Effector CD8-positive, alpha-beta T cell (primary cell): ENCODE measurements around the gene SUN5.

Experiments used
- DNase-seq: peaks from one replicate; lab custom pipeline; 2025; lab: John Stamatoyannopoulos, UW

SUN5 gene

DNA sequence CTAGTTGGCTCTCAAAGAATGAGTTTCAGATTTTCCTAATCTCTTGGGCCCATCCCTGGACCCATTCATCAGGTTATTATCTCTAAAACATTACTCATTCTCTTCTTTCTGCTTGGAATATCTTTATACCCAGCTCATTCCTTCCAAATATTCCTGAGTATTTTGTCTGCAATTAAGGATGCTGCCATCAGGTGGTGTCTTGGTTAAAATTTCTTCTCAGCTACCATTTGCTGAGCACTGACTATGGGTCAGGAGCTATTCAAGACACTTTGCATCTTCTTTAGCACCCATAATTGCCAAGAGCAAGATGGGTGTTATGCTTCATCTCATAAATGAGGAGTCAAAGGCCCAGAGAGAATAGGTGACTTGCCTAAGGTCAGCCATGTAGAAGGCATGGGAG, 8.4 kb downstream of the SUN5 start:
- no peak for DNase-seq

DNA sequence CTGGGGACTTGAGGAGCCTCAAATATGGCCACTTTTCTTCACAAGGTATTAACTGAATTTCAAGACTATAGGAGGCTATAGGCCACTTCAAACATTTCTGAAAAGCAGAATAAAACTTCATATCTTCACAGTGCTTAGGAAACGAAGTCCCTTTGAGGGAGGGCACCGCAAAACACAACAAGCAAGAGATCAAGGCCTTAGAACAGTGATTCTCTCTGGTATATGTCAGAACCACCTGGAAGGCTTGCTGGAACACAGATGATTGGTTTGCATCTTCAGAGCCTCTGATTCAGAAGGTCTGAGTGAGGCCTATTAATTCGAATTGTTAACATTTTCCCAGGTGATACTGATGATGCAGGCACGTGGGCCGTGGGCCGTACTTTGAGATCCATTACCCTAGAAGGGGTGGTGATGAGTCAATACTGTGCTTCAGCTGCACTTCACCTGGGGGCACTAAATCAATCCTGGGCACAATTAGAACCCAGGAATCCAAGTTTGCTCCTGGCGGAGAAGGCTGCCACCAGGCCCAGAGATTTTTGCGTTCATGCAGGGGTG, 10.7 kb downstream of the SUN5 start:
- DNase-seq: no peak

DNA sequence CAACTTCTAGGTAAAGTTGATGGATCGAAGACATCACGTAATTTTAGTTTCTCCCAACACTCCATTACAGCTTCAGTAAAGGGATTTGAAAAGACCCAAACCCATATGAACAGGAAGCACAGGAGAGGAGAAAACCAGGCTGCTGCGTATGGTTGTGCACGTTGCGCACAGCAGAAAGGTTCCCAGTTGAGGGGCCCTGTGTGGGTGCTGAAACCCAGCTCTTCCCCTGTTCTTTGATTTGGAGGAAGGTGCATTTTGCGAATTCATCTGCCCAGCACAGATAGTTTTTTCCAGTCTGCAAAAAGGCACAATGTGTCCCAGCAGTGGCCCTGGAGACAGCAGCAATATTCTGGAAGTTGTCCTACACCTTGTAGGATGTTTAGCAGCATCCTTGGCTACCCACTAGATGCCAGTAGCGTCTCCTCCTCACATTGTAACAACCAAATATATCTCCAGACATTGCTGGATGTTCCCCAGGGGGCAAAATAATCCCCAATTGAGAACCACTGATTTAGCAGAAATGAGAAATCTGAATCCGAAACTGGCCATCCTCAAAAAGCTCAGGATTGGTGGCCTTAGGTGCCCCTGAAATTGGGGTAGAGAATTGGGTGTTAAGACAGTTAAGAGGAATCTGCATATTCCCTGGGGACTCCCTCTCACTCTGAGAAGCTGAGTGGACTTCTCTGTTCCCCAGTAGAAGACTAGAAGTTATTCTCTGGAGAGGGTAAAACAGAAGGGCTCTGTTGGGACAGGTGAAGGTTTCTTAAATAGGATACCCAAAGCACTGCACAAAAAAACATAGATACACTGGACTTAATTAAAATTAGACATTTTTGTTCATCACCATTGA, 12.2 kb downstream of the SUN5 start:
- DNase-seq: no peak

DNA sequence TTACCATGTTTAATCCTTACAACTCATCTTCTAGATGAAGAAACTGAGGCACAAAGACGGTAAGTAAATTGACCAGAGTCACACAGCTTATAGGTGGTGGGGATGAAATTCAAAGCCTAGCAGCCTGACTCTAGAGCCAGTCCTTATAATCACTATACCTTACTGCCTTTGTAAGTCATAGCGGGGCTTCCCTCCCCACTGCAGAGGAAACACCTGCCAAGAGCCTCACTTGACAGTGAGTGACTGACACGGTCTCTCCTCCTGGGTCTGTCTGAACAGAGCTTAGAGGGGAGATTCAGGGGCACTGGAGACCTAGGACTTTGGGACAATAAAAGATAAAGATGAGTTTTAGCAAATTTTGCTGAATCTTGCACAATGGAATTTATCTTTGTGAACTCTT, 12.8 kb downstream of the SUN5 start:
- no peak for DNase-seq

DNA sequence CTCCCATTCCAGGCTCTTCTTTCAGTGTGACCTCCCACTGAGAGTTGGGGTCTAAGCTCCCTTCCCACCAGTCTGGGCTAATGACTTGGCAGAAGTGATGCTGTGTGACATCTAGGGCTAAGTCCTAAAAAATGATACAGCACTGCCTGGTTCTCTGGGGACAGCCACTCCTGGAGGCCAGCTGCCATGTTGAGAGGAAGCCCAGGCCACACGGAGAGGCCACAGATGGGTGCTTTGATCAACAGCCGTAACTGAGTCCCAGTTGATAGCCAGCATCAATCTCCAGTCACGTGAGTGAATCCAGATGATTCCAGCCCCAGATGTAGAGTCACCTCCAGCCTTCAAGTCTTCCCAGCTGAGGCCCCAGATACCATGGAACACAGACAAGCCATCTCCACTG, 13.8 kb downstream of the SUN5 start:
- no peak for DNase-seq

DNA sequence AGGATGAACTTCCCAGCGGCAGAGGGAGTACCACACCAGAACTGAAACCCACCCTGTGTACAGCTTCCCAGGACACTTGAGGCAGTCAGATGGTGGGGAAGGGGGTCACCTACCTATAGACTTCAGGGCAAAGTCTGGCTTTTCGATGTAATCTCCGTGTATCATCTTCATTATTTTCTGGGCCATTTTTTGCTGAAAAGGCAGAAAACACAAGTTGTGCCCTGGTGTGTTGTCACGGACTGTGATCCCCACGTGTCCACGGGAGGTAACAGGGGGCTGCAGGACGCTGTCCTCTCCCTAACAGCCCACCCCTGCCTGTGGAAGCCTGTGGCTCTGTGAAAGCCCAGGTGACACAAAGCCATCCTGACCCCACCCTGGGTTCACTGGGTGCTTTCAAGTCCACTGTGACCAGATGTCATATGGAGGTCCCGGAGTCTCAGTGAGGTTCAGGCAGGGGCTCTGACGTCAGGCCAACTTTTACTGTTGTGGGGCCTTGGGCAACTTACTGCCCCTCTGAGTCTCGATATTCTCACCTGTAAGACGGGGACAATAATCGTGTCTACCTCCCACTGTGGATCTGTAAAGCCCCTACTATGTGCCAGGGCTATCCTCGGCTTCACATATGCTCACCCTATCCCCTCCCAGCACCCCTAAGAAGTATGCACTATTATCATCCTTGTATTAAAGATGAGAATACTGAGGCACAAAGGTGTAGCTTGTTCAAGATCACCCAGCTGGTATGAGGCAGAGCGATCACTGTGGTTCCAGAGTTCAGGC, 14.5 kb downstream of the SUN5 start:
- no peak for DNase-seq

DNA sequence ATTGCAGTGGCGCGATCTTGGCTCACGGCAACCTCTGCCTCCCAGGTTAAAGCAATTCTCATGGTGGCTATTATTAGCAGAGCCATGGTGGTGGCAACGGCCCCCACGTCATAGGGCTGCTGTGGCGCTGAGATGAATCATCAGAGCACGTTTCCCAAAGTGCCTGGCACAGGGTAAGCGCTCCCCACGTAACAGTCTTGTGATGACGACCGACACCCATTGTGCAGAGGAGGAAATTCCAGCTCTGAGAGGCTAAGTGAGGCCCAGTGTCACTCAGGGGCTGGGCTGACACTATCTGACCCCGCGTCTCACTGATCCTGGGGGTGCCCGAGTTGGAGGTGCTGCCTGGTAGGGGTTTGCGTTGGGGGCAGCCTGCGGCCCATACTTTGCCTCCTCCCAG, 16.2 kb downstream of the SUN5 start:
- no peak for DNase-seq

DNA sequence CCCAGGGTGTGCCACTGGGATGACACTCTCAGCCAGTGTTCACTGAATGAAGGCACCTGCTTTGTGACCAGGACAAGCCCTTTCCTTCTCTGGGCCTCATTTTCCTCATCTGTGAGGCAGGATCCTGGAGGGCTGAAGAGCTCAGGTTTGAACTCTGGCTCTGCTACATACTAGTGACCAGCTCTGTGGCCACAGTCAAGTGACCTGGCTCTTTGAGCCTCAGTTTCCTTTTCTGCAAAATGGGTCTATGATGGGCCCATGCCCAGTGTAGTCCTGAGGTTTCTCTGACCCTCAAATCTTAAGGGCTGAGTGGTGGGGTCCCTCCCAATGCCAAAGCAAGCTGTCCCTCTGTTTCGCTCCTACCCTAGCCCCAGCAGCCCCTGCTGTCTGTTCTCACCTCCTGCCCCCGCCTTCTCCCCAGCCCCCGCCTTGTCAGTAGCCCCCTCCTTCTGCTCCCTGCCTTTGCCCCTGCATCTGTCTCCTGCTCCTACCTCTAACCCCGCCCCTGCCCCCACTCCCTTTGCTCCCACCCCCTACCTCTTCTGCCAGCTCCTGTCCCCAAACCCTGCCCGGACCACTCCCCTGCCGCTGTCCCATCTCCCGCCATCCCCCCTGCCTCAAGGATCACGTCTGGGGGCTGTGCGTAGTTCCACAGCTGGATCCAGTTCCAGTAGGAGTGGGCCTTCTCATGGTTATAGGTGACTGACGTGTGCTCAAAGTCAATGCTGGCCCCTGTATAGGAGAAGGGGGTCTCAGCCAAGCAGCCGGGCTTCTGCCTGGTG, 17.0 kb downstream of the SUN5 start:
- DNase-seq: no peak

DNA sequence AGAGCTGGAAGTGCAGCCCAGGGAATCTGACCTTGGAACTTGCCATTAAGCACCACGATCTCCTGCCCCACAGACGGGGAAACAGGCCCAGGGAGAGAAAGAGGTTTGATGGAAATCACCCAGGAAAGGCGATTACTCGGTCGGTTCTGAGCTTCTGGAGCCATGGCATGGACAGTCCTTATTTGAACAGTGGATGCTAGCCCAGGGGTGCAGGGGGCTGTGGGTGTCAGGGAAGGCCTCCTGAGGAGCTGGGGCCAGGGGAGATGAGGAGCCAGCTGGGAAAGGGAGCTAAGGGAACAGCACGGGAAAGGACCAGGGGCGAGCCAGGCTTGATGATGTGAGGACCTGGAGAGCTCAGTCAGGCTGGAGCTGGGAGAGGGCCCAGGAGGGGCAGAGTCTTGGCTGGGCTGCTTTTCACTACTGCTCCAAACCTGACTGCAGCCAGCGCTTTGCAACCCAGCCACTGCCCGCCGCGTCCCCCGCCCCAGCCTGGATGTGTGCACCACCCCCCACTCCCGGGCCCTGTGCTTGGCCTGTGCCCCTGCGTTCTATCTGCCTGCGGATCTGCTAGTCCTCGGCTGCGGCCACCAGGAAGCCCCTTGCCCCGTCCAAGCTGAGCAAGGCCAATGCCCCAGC, 17.8 kb downstream of the SUN5 start:
- no peak for DNase-seq

DNA sequence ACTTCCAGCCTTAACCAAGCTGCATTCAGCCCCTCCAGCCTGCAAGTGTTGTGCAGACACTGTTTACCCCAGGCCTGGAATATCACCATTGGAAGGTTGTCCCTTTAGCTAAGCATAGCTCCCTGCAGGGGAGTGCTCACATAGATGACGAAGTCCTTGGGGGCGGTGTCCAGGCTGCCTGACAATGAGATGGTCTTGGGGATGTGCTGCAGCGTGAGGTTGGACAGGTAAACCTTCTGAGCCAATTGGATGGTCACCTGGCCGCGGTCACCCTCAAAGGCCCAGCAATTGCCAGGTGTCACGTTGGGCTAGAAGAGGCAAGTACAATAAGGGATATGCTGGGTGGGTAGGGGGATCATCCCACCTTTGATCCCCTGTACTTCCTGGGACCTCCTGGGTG, 18.6 kb downstream of the SUN5 start:
- DNase-seq: no peak

DNA sequence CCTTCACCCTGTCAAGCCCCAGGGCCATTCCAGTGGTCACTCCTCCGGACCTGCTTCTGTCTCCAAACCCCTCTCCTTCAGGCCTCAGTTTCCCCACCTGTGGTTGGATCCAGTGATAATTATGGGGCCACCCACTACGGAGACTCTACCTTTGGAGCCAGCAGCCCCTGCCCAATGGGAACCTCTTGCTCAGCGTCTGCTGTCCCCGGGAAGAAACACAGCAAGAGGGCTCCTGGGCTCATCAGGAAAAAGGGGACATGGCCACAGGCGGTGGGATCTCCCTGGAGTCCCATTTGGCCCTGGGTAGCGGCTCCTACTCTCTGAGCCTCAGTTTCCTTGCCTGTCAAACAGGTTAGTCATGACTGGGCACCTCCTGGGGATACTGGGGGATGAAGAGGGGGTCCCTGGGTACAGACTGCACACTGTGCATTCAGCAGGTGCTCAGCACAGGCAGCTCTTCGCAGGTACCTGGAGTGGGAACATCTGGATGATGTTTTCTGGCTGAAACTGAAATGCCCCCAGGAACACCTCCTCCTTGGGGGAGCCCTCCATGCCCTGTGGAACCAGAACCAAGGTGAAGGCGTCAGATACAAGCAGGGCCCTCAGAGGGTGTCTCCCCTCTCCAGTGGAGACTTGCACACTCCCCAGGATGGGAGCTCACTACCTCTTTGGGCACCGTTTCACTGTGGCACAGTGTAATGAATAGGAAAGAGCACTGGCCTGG, 19.4 kb downstream of the SUN5 start:
- DNase-seq: no peak

DNA sequence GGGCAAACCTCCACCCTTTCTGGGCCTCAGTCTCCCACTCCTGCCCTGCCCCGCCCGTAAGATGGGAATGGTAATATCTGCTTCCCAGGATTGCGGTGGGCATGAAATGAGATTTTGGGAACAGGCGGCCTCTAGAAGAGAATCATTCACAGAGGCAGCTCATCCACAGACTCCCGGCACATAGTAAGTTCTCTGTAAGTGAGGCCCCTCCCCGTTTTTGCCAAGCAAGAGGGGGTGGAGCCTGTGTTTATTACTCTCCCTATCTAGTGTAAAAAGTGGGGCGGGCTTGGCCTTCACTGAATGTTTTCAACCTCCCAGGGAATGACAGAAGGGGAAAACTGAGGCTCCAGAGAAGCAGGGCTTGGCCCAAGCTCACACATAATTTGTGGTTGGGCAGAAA, 20.0 kb downstream of the SUN5 start:
- DNase-seq: no peak

DNA sequence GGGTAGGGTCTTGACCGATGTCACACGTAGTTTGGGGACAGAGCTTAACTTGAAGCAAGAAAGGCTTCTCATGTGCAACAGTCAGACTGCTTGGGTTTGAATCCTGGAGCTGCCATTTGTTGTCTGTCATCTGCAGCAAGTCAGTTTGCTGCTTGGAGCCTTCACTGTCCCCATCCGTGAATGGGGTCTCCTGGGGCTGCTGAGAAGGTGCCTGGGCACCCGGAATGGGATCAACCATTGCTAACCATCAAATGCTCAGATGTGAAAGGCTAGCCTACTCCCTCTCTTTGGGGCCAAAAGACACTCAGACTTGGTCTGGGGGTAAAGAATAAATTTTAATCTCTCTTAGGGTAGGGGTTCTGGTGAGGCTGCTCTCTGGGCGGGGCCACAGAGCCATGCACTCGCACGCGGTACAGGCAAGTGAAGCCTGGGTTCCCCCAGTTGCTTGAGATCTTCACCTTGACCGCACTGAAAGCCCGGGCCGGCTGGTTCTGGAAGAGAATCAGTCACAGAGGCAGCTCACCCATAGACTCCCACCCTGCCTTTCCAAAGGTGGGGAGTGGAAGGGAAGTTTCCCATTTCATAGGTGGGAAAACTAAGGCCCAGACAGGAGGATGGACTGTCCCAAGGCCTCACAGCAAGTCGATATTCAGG, 20.6 kb downstream of the SUN5 start:
- no peak for DNase-seq

DNA sequence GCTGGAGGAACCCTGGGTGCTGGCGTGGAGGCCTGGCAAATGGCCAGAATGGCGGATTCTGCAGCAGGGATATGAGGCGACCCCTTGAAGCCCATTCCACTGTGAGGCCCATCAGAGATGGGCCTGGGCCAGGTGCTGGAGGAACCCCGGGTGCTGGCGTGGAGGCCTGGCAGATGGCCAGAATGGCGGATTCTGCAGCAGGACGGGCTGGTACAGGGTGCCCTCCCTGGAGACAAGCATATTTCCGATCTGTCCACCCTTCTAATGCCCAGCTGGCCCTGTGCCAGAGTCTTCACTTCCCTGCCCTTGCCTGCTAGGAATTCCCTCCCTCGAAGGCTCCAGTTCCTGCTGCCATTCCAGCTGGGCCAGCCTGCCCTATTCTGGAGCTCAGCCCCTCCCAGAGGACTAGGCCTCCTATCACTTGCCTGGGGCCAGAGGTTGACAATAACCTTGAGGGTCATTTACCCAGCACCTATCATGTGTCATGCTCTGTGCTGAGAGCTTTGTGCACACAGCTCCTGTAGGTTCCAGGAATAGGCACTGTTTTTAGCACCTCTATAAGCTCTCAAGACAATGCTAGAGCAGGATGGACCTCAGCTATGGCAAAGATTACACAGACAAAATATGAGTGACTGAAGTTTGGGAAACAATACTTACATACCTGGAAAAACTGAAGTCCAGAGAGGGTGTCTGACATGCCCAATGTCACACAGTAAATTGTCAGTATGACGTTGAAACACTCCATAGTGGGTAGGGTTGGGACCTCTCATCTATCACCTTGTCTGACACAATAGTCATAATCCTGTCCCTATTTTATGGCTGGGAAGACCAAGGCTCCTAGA, 21.4 kb downstream of the SUN5 start:
- DNase-seq: no peak

DNA sequence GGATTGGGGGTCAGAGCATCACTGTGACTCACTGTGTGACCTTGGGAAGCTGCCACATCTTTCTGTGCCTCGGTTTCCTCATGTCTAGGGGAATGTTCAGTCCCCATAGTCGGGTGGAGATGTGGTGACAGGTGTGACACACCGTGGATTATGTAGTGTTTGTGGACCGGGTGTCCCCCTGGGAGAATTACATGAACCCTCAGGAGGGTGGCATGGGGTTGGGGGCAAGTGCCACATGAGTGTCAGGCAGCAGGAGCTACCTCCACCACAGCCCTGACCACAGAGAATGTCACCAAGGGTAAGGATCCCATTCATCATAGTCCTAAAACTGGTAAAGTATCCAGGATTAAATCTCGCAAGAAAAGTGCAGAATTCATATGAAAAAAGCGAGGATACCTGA, 23.2 kb downstream of the SUN5 start:
- DNase-seq: no peak

DNA sequence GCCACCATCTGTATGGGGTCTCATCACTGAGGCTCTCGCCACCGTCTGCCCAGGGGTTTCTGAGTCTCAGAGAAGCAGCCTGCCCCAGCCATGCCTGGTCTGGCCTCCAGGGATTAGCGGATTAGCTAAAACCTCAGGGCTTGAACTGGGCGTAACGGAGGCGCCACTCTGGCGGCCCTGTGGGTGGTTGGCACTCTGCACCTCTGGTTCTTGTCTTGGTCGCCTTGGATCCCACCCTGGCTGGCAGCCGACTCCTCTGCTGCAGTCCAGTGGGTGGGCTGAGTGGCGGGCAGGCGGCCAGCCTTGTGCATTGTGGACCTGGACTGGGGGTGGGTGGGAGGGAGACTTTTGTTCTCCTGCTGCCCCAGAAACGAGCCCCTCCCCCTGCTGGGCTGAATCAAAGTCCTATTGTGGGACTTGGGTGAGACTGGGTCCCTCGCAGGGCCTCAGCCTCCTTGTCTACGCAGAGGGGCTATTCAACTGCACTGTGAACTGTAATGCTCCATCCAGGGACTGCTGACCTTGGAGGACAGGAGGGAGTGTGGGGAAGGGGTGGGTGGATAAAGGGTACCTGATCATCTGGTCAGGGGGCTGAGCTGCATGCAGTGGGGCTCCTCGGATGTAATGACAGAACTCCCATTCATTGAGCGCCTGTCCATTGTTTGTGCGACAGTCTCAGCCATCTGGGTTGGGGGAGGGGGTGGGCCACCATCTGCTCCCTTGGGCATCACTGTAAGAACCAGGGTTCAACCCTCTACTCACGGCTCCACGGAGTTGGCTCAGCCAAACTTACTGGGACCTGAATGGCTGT, 23.9 kb downstream of the SUN5 start:
- no peak for DNase-seq

DNA sequence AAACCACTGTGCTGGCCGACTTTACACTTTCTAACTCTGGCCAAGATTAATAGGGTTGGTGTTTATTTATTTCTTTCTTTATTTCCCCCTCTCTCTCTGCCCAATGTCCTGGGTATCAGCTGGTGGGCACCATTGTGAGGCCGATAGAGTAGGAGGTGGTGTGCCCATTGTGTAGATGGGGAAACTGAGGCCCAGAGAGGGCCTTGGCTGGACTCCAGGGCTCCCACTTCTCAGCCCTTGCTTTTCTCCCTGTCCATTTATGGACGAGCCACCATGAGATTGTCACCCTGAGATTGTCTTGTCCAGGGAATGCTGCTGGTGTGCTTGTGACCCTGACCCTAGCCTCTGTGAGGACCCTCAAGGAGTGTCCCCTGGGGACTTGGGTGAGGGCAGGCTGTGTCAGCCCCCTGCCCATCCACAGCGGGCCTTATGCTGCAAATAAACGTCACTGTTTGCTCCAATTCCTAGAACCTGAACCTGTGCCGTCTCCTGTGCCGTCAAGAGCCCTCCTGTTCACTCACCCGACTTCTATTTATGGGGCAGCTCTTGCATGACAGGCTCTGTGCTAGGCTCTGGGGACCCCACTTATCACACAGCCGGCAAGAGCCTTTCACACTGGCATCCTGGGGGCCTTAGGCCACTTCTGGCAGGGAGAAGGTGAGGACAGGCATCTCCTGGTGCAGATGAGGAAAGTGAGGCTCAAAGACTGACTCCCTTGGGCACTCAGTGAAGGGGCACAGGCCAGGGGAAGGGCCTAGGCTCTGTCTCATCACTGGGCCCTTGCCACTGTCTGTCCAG, 24.8 kb downstream of the SUN5 start:
- no peak for DNase-seq

DNA sequence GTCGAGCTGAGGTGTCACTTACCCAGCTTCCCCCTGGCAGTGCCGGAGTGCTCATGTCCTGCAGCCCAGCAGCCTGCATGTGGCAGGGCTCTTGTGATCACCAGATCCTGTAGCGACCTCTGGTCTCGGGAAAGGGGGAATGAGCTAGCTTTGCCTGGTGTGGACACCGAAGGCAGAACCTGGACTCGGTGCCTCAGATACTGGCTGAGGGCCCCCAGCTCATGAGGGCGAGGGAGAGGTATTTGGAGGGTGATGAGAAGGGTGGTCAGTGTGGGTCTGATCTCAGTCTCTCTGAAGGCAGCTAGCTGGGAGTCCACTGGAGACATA, 26.3 kb downstream of the SUN5 start:
- no peak for DNase-seq
